NCI-H2107 (cell line): ENCODE results near the gene ATP5ME.

Experiments used
- DNase-seq: peaks from one replicate; lab custom pipeline; 2025; lab: John Stamatoyannopoulos, UW

The ATP5ME gene

GRCh38 chr4:633406-633805, 40.7 kb downstream of the ATP5ME start:
- DNase-seq: no peak

- DNase-seq: no peak
These were observed 41.1 kb downstream of the ATP5ME start for GRCh38 chr4:632926-633325.

- DNase-seq: no peak
These were observed 41.8 kb downstream of the ATP5ME start for GRCh38 chr4:632196-632790.

GRCh38 chr4:630656-631055, 43.4 kb downstream of the ATP5ME start:
- no peak for DNase-seq

GRCh38 chr4:629915-630641, 44.0 kb downstream of the ATP5ME start:
- DNase-seq: no peak

GRCh38 chr4:629636-629914, 44.5 kb downstream of the ATP5ME start:
- no peak for DNase-seq

- no peak for DNase-seq
These were observed 45.0 kb downstream of the ATP5ME start for GRCh38 chr4:628821-629635.

- DNase-seq: no peak
These were observed 45.8 kb downstream of the ATP5ME start for GRCh38 chr4:628311-628741.

- no peak for DNase-seq
These were observed 46.5 kb downstream of the ATP5ME start for GRCh38 chr4:627347-628125.

GRCh38 chr4:626201-627091, 47.6 kb downstream of the ATP5ME start:
- DNase-seq: no peak

- no peak for DNase-seq
These were observed 48.4 kb downstream of the ATP5ME start for GRCh38 chr4:625631-626161.

- no peak for DNase-seq
These were observed 49.1 kb downstream of the ATP5ME start, which contains the start of gene PDE6B for GRCh38 chr4:624705-625590. Gene PDE6B (plus strand): TSS chr4:625573. CDS start chr4:625627, 54 bp downstream.

GRCh38 chr4:623914-624566, 50.0 kb downstream of the ATP5ME start:
- DNase-seq: no peak

- DNase-seq: no peak
These were observed 50.8 kb downstream of the ATP5ME start for GRCh38 chr4:622996-623913.
